ENCODE results near the gene IRGC.

Gene IRGC

GRCh38 chr19:43725468-43725867, 9.6 kb downstream of the IRGC start:
- DNase-seq, result peak; percentile 10

- DNase-seq, result no peak
Measured at GRCh38 chr19:43726736-43727592, 11.1 kb downstream of the IRGC start.

DNA sequence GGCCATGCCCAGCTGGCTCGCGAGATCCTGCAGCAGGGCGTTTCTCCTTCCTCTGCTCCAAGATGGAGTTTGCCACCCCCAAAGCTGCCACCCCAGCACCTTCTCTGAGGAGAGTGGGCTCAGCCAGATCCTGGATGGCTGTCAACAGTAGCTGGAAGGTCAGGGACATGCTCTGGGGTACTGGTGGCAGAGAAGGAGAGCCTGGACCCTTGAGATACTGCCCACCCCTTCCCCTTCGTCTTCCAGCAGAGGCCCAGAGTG, 11.6 kb downstream of the IRGC start:
- no peak for DNase-seq

DNA sequence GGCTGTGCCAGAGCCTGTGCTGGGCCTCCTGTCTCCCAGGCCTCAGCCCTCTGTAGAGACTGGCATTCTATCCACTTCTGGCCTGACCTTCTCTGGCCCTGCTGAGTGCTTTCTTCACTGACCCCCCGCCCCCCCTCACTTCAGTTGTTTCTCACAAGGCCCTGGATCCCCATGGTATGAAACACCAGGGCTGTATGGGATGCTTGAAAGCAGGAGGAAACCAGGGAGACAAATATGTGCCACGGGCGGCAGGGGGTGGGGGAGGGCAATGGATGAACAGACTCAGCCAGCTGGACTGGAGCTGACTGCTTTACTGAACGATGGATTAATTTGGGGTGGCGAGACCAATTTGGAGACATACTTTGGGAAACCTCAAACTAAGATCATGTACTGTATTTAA, 14.0 kb downstream of the IRGC start:
- DNase-seq, result no peak

- no peak for DNase-seq
Measured at GRCh38 chr19:43731346-43731745, 15.5 kb downstream of the IRGC start.

GRCh38 chr19:43731846-43732245, 16.0 kb downstream of the IRGC start:
- DNase-seq, result no peak

GRCh38 chr19:43735013-43735412, 19.1 kb downstream of the IRGC start:
- DNase-seq, result no peak

DNA sequence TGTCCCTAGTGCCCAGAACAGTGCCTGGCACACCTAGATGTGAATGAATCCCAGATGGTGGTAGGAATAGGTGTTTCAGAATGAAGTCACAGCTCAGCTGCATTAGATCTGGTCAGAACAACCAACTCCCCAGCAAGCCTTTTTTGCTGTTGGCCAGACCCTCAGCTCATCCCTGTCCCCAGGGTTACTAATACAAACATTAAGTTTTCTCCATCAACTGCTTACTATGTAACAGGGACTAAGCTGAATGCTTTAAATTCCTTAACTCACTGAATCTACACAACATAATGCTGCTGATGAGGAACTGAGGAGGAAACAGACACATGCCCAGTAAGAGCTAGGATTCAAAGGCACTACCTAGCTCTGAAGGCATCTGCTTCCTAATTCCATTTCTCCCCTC, 20.1 kb downstream of the IRGC start:
- no peak for DNase-seq

DNA sequence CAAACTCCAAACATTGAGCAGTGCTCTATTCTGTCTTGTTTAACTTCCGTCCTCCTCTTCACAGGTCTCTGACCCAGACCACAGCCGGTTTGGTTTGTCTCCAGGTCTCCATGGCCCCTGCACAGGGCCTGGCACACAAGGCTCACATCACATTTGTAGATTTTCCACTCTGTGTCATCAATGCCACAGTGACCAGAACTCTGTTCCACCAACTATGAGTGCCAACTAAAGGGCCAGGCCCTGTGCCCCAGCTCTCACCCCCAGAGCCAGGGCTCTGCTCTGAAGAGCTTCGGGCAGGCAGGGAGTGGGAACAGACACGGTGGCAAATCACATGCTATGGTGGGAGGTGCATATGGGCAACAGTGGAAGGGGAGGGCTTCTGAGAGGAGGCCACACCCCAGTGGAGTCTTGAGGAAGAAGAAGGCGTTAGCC, 22.9 kb downstream of the IRGC start:
- DNase-seq, result no peak

GRCh38 chr19:43739439-43740235, 23.8 kb downstream of the IRGC start:
- no peak for DNase-seq

GRCh38 chr19:43741075-43741825, 25.4 kb downstream of the IRGC start:
- DNase-seq, result no peak

DNA sequence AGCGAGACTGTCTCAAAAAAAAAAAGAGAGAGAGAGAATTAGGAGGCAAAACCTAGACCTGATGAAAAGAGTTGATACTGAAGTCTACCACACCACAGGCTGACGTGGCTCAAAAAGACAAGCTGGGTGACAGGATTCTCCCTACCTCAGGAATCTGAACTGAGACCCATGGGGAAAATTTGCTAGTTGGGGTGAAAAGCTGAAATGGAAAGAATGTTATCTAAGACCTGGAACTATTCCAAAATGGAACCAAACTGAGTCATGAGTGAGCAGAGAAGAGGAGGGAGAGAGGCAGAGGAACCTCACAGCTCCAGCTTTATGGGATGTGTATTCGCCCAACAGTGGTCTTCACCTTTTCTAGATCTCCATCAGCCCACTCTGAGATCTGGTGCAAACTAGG, 27.2 kb downstream of the IRGC start:
- DNase-seq, result no peak

- DNase-seq, result peak; percentile 43
Measured at GRCh38 chr19:43747557-43748204, 31.8 kb downstream of the IRGC start.

- no peak for DNase-seq
Measured at GRCh38 chr19:43748205-43748594, 32.3 kb downstream of the IRGC start.

- no peak for DNase-seq
Measured at GRCh38 chr19:43748685-43749084, 32.8 kb downstream of the IRGC start.

- DNase-seq, result no peak
Measured at GRCh38 chr19:43749152-43749551, 33.3 kb downstream of the IRGC start.

- DNase-seq, result no peak
Measured at GRCh38 chr19:43749898-43750297, 34.0 kb downstream of the IRGC start.

GRCh38 chr19:43751466-43752220, 35.8 kb downstream of the IRGC start:
- DNase-seq, result no peak

DNA sequence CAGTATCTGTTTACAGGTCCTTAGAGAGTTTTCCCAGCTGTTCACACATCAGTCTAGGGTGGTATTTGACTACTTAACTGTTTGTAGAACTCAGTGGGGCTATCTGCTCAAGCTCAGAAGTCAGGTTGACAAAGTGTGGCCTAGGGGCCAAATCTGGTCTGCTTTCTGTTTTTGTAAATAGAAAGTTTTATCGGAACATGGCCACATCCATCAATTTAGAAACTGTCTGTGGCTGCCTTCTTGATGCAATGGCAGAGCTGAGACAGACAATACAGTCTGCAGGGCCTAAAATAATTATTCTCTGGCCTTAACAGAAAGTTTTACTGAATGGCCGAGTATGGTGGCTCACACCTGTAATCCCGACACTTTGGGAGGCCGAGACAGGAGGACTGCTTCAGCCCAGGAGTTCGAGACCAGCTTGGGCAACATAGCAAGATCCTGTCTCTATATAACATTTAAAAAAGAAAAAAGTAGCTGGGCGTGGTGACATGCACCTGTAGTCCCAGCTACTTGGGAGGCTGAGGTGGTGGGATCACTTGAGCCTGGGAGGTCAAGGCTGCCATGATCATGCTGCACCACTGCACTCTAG, 36.5 kb downstream of the IRGC start:
- DNase-seq, result no peak

GRCh38 chr19:43754253-43754502, 38.3 kb downstream of the IRGC start:
- no peak for DNase-seq

DNA sequence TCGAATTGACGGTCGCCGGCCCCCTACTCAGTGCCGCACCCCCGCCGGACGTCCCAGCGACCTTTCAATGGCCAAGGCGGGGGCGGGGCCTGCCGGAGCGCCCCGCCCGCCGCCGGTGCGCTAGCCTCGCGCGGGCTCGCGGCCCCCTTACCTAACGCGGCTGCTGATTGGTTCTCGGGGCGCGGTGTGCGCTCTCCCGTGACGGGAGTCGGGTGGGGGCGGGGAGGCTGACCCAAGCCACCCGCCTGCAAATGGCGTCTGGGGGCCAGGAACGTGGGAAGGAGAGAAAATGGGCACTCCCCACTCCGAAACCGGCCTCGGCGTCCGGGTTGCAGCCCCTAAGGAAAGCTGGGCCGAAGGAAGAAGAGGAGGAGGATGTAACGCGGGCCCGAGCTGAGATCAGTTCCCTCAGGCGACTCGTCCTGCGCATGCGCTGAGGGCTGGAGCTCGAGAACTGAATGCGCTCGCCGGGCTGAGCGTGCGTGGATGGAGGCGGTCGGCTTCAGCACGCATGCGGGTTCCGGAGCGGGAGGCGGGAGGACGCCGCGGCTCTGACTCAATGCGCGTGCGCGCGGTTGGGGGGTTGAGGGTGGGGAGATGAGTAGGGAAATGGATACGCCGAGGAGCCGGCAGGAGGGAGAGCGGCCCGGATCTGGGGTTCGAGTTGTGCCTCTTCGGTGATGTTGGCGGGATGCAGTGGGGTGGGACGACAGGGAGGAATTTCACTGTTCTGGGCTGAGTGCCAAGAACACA, 38.8 kb downstream of the IRGC start, which contains the start of gene SMG9:
Gene SMG9, minus strand, starts transcription at position 460 of the 753 bp plus-strand sequence. CDS start 4,221 bp downstream, outside the sequence.
- DNase-seq, result peak; percentile 98
